Measurements from ENCODE around the gene UGT2B15.
"Not testable (repeated sequence)": the region's sequence is repeated elsewhere in the genome, so short reads cannot be mapped to it uniquely, and the experiment has no call there.

Gene UGT2B15

GRCh38 chr4:68670479-68670939 is at the start of gene UGT2B15:
Gene UGT2B15 (minus strand): TSS chr4:68670652. CDS start chr4:68670618, 34 bp downstream.
- H3K36me3 ChIP-seq (ENCODE audit: control insufficient read depth, insufficient read depth, low read length); DNase-seq (ENCODE audit: extremely low read depth, insufficient read length); H3K27me3 ChIP-seq (replicated peaks; ENCODE audit: control insufficient read depth, insufficient read depth, low read length); H3K4me3 ChIP-seq (replicated peaks; ENCODE audit: low read depth, low read length): not testable (repeated sequence)

- no peak for DNase-seq (ENCODE audit: extremely low read depth, insufficient read length)
- no peak for TF ChIP-seq CTCF (IDR thresholded peaks at IDR 0.05; ENCODE audit: insufficient read depth, low read length, poor library complexity, severe bottlenecking)
- H3K27me3 ChIP-seq (replicated peaks; ENCODE audit: control insufficient read depth, insufficient read depth, low read length) = no peaks in the 10 kb centered on the region
- H3K36me3 ChIP-seq (ENCODE audit: control insufficient read depth, insufficient read depth, low read length) = no peaks in the 10 kb centered on the region
- no peak overlapping the region for H3K4me3 ChIP-seq (replicated peaks; ENCODE audit: low read depth, low read length)
Observed at GRCh38 chr4:68719075-68719473, 48.6 kb upstream of the UGT2B15 start.

GRCh38 chr4:68718447-68719074 is 48.1 kb upstream of the UGT2B15 start:
- no peaks in the 10 kb centered on the region for H3K27me3 ChIP-seq (replicated peaks; ENCODE audit: control insufficient read depth, insufficient read depth, low read length)
- no peaks in the 10 kb centered on the region for H3K36me3 ChIP-seq (ENCODE audit: control insufficient read depth, insufficient read depth, low read length)
- TF ChIP-seq CTCF (IDR thresholded peaks at IDR 0.05; ENCODE audit: insufficient read depth, low read length, poor library complexity, severe bottlenecking) = no peak
- DNase-seq (ENCODE audit: extremely low read depth, insufficient read length) = no peak
- no peak overlapping the region for H3K4me3 ChIP-seq (replicated peaks; ENCODE audit: low read depth, low read length)

GRCh38 chr4:68717999-68718398 is 47.5 kb upstream of the UGT2B15 start:
- TF ChIP-seq CTCF (IDR thresholded peaks at IDR 0.05; ENCODE audit: insufficient read depth, low read length, poor library complexity, severe bottlenecking) = no peak
- Histone ChIP-seq H3K27me3 (replicated peaks; ENCODE audit: control insufficient read depth, insufficient read depth, low read length) (no peaks in the 10 kb centered on the region), H3K4me3 (replicated peaks; ENCODE audit: low read depth, low read length) (no peak overlapping the region), H3K36me3 (ENCODE audit: control insufficient read depth, insufficient read depth, low read length) (no peaks in the 10 kb centered on the region)
- no peak for DNase-seq (ENCODE audit: extremely low read depth, insufficient read length)

GRCh38 chr4:68714400-68714799 is 43.9 kb upstream of the UGT2B15 start:
- DNase-seq (ENCODE audit: extremely low read depth, insufficient read length) = no peak
- no peak for TF ChIP-seq CTCF (IDR thresholded peaks at IDR 0.05; ENCODE audit: insufficient read depth, low read length, poor library complexity, severe bottlenecking)
- H3K27me3 ChIP-seq (replicated peaks; ENCODE audit: control insufficient read depth, insufficient read depth, low read length) = no peaks in the 10 kb centered on the region
- no peaks in the 10 kb centered on the region for H3K36me3 ChIP-seq (ENCODE audit: control insufficient read depth, insufficient read depth, low read length)
- H3K4me3 ChIP-seq (replicated peaks; ENCODE audit: low read depth, low read length) = no peak overlapping the region

- TF ChIP-seq CTCF (IDR thresholded peaks at IDR 0.05; ENCODE audit: insufficient read depth, low read length, poor library complexity, severe bottlenecking) = no peak
- no peak for DNase-seq (ENCODE audit: extremely low read depth, insufficient read length)
- Histone ChIP-seq H3K4me3 (replicated peaks; ENCODE audit: low read depth, low read length) (no peak overlapping the region), H3K36me3 (ENCODE audit: control insufficient read depth, insufficient read depth, low read length) (no peaks in the 10 kb centered on the region), H3K27me3 (replicated peaks; ENCODE audit: control insufficient read depth, insufficient read depth, low read length) (no peaks in the 10 kb centered on the region)
Observed at GRCh38 chr4:68712207-68712606, 41.8 kb upstream of the UGT2B15 start.

All from GM06990 (cell line).